SU-DHL-6 (cell line): ENCODE data around the gene MAP6D1.

ENCODE experiments used
- CTCF ChIP-seq: fragments of 200-600 bp; sonication (generic); IDR thresholded peaks from one replicate; pipeline ENCODE4 v1.5.1; 2017; ENCODE audit warnings: antibody characterized with exemption, mild to moderate bottlenecking, low read length, moderate library complexity; ENCODE audit not compliant: insufficient read depth, poor library complexity, severe bottlenecking
- EZH2phosphoT487 ChIP-seq: fragments of 200-600 bp; sonication (generic), shearing (Covaris generic); conservative IDR thresholded peaks from 2 replicates; pipeline ENCODE4 v1.6.1; 2018; ENCODE audit warnings: mild to moderate bottlenecking, antibody characterized with exemption, low read length, moderate library complexity, mixed read lengths

- TF ChIP-seq CTCF (no peak), EZH2phosphoT487 (no peak)
Measured at GRCh38 chr3:183822631-183823030, 2.7 kb downstream of the MAP6D1 start.
